GOT3 (cell line): ENCODE data around the gene MUS81.

Experiments used
- DNase-seq: peaks from one replicate; lab custom pipeline; 2025; ENCODE audit warnings: mixed read lengths; lab: John Stamatoyannopoulos, UW

The MUS81 gene

DNA sequence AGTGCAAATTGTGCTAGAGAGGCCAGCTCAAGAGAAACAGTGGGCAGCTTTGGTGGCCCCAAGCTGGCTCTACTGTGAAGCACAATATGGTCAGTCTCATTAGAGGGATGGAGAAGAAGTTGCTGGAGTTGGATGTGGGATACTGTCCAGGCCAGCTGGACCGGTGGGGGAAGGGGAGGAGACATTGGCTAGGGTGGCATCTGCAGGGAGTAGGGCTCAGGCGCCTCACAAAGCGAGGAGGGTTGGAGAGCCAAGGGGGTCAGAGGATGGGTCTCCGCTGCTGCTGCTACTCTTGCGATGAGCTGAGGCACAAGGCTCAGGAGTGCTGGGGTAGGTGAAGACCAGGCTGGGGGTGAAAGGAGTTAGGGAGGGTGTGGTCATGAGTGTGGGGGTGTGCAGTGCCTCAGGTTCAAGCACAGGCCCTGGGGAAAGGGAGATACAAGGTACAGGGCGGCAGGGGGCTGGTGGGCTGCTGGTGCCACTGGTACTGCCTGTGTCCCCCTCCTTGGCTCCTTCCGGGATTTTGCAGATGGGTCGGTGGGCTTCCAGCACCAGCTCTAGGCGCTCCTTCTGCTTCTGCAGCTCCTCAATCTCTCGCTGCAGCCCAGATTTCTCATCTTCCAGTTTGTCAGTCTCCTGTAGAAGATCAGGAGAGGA, 32.6 kb downstream of the MUS81 start:
- DNase-seq = no peak

DNA sequence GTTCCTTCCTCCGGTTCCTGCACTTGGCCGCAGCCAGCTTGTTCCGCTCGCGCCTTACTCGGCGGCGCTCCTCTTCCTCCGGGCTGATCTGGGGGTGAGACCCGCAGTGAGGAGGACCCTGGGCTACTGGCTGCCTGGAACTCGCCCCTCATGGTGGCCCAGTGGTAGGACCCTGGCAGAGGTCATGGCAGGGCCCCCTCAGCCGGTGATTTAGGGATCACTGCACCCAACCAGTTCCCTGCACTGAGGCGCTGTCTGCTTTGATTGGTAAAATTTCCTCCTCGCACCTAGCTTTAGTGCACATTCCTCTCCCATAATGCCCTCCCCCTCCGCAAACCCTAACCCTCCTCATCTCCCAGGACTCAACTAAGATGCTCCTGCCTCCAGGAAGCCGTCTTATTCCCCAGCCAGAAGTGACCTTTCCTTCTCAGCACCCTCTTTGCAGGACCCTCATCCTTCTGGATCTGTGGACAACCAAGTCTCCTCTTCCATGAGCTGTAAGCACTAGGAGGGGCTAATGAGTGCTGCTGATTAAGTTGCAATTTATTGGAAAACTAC, 33.9 kb downstream of the MUS81 start:
- DNase-seq = no peak

DNA sequence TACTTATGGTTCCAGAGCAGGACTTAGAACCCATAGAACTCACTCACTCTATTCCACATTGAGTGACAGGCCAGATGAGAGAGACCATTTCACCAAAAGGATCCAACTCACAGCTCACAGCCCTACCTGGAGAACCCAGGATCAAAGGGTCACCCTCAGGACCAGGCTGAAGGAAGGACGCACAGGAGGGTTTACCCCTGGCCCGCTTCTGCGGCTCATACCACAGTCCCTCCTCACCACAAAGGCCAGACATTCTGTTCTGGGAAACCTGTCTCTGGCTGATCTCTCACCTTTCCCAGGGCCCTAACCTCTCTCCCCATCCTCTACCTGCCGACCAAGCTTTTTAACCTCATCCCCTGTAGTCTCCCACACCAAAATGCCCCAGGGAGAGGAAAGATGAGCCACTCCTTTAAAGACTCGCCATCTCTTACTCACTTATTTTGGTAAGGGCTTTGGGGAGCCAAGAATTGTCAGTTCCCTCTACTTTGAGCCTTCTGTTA, 35.3 kb downstream of the MUS81 start:
- DNase-seq = no peak

DNA sequence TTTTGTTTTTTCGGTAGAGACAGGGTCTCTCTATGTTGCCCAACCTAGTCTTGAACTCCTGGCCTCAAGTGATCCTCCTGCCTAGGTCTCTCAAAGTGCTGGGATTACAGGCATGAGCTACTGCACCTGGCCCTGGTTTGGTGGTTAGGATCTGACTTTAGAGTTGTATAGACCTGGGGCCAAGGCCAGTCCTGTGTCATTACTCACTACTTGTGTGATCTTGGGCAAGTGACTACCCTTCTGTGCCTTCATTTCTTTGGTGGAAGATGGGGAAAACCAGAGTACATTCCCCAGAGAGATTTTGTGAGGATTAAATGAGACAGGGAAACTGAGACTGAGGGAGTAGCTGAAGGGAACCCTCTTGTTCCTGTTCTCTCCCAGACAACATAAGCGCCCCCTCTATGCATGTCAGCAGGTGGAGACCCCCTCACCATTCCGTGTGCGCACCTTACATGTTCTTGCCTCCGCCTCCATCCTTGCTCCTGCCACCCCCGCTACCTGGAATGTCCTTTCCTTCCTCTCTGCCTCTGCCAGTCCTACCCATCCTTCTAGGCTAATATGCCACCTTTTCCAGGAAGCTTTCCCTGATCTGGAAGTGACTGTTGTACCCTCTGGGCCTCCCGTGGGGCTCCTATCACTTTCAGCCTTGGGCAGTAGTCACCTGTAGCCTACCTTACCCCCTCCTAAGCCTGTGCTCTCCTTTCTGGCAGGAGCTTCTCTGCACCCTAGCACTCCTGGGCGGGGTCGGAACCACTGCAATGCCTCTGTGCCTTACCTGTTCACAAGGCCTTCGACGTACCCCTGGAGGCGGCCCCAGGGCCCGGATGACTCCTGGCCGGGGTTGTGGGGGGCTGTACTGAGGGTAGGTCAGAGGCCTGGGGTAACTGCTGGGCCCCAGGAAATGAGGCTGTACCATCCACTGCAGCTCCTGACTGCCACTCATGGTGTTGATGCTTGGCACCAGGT, 36.1 kb downstream of the MUS81 start:
- DNase-seq = no peak

DNA sequence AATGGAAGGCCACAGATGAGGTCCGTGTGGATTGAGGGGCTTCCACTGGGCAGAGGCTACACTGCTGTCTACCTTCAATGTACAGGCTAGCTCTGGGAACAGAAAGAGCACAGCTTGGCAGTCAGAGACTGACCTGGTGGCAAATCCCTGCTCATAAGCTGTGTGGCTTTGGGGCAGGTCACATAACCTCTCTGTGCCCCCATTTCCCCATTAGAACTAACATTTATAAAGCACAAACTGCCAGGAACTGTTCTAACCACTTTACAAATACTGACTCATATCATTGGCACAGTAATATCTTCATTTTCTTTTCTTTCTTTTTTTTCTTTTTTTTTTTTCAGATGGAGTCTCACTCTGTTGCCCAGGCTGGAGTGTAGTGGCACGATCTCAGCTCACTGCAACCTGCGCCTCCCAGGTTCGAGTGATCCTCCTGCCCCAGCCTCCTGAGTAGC, 36.8 kb downstream of the MUS81 start:
- DNase-seq = no peak

DNA sequence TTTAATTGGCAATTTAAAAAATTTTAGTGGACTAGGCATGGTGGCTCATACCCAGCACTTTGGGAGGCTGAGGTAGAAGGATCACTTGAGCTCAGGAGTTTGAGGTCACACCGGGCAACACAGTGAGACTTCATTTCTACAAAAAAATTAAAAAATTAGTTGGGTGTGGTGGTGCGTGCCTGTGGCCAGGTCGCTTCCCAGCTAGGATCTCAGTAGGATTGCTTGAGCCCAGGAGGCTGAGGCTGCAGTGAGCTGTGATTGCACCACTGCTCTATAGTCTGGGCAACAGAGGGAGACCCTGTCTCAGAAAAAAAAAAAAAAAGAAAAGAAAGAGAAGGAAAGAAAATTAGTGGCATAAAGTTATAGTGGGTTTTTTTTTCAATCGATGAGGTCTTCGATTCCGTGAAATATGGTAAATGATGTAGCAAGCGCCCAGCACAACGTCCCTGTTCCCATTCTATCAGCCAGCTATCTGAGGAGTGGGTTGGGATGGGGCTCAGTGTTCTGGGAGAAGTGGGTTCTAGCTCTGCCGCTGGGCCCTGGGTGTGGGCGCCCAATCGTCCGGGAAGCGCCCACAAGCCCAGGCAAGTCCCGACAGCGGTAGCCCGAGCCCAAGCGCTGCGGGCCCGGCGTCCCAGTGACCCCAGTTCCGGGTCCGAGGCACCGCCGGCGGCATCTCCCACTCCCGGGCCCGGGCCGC, 38.6 kb downstream of the MUS81 start:
- no peak for DNase-seq

DNA sequence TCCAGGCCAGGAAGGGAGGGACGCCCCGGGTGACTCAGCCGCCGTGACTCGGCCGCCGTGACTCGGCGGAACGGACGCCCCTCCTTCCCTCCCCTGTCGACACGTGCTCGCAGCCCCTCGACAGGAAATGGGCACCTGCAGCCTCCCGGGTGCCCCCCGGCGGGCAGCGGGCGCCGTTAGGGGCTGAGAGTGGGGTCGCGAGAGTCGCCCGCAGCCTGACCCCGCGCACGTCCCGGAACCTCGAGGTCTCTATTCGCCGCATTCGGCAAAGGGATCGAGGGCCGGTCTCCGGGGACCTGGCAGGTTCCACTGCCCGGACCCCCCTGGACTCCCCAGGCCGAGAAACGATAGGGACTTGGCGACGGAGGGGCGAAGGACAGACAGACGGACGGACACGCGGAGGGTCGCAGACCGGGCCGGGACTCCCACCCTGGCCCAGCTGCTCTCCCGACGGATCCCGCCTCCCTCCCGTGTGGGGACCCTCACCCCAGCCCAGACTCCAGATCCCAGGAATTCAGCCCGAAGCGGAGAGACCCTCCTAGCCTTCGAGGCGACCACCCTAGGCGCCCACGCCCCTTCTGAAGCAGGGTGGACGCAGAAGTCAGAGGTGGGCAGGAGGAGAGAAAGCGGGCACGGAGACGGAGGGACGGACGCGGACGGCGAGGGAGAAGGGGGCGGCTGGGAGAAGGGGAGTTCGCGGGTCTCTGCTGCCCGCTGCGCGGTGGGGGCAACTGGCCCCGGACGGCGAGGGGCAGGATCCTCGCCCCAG, 39.3 kb downstream of the MUS81 start:
- no peak for DNase-seq

DNA sequence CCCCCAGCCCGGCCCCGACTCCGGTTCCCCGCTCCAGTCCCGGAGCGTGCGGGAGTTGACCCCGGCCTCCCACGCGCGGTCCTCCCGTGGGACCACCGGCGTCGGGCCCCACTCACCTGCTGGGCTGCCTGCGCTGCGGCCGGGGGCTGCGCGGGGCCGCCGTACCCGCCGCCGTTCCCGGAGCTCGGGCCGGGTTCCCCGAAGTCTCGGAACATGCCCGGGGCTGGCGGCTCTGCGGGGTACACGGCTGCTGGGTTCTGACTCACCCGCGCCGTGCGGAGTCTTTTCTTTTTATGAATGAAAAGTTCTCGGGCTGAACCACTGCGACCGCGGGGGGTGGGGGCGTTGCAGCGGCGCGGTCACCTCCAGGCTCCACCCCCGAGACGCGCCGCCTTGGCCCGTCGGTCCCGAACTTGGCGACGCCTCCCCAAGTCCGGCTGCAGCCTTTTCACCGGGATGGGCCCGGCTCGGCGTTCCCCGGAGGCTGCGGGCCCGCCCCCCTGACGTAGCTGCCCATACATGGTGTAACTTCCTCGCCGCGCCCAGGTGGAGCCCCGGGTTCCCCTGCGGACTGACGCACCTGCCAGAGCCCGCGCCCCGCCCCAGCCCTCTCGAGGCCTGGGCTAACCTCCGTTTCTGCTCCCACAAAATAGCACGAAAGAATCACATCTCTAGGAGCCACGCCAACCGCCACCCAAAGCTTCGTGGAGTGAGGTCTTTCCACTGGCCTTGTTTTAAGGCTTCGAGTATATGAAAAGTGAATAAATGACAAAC, 40.1 kb downstream of the MUS81 start, which contains the start of gene FOSL1:
FOSL1 (minus strand) TSS at position 264 of the 774 bp plus-strand sequence; CDS start at position 215, 49 bp downstream.
- peak; percentile 55 for DNase-seq

DNA sequence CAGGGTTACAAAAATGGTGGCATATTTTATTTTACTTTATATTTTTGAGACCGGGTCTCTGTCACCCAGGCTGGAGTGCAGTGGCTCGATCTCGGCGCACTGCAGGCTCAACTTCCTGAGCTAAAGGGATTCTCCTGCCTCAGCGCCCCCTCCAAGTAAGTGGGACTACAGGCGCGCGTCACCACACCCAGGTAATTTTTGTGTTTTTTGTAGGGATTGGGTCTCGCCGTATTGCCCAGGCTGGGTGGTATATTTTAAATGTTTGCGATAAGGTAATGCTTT, 40.6 kb downstream of the MUS81 start:
- DNase-seq = no peak

DNA sequence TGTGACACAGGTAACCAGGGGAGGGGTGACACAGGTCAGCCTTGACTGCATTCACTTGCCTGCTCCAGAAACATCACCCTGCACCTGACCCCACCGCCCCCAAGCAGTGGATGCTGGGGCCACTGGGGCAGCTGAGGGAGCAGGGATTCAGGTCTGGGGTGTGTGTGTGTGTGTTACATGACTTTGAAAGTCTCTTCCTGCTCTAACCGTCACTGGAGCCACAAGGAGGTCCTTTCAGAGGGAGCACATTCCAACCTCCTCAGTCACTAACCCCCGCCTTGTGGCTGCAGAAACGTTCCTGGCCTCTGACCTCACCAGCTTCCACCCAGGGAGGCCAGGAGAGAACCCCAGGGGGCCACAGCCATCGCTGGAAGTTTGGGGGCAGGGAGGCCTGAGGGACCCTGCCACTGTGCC, 42.8 kb downstream of the MUS81 start:
- DNase-seq = no peak

DNA sequence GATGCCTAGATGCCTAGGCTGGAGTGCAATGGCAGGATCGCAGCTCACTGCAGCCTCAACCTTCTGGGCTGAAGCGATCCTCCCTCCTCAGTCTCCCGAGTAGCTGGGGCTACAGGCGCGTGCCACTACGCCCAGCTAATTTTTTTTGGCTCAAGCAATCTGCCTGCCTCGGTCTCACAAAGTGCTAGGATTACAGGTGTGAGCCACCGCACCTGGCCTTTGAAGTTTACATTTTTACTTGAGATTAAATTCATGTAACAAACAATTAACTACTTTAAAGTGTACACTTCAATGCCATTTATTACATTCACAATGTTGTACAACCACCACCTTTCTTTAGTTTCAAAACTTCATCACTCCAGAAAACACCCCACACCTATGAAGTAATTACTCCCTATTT, 43.5 kb downstream of the MUS81 start:
- DNase-seq = no peak

DNA sequence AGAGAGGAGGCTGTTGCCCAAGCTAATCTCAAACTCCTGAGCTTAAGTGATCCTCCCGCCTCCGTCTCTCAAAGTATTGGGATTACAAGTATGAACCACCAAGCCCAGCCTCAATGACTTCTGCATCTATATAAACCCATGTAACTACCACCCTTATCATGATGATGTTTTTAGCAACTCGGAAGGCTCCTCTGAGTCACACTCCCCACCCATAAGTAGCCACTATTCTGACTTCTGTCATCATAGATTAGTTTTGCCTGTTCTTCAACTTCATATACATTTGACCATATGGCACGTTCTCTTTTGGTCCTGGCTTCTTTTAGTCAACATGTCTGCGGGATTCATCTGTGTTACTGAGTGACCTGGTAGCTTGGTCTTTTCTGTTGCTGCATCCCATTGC, 46.4 kb downstream of the MUS81 start:
- no peak for DNase-seq

DNA sequence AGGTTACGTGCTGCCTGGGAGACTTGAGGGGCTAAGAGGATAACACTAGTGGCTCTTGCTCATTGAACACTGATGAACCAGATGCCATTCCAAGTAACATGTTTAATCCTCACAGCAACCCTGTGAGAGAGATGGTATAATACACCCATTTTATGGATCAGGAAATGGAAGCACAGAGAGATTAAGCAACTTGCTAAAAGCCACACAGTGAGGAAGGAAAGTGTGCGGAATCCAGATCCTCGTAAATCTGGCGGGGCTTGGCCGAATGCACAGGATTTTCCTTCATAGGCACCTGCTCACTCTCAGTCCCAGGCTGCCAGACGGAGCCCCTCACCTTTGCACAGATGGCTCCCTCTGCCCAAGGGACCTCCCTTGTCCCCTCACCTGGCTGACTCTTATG, 47.6 kb downstream of the MUS81 start:
- no peak for DNase-seq

DNA sequence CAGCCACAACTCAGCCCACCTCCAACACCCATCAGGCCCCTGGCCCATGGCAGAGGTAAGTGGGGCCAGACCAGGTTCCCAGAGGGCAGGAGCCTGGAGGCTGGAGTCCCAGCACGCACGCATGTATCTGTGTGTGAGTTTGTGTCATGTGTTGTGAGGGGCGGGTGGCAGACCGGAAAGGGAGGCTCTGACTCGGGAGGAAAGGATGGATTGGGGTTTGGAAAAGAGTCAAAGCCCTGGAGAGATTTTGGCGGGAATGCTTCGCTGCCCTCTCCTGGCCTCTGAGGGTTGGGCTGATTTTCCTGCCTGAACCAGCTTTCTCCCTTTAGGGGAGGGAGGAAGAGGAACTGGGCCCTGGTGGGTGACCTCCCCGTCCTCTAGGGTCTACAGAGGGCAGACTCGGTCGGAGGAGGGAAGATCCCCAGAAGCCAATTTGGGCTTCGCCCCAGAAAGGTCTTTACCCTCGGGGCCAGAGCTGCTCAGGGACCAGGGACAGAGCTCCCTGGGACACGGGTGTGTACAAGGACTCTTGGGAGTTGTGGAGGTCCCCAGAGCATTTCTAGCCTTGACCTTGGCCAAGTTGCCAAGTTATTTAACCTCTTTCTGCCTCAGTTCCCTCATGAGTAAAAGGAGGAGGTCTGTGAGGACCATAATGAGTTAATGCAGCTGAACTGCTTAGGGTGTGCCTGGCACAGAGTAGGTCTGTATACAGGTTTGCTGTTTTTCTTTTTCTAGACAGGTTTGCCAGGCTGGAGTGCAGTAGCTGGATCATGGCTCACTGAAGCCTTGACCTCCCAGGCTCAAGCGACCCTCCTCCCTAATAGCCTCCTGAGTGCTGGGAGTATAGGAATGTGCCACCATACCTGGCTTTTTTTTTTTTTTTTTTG, 51.7 kb downstream of the MUS81 start:
- no peak for DNase-seq

DNA sequence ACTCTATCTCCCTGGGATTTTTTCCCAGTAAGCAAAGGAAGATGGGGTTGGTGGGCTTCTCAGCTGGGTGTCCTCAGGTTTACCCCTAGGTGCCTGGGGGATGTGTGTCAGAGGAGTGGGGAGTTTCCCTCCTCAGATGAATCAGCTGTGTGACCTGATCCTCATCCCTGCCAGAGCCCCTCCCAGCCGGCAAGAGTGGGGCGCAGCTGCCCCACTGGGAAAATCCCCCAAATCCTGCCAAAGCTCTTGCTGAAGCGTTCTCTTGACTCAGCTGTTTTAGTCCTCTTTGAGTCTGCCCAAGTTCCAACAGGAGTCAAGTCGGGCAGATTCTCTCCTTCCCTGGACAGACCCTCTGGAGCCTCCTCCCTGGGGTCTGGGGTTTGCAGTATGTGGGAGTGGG, 52.6 kb downstream of the MUS81 start:
- no peak for DNase-seq

DNA sequence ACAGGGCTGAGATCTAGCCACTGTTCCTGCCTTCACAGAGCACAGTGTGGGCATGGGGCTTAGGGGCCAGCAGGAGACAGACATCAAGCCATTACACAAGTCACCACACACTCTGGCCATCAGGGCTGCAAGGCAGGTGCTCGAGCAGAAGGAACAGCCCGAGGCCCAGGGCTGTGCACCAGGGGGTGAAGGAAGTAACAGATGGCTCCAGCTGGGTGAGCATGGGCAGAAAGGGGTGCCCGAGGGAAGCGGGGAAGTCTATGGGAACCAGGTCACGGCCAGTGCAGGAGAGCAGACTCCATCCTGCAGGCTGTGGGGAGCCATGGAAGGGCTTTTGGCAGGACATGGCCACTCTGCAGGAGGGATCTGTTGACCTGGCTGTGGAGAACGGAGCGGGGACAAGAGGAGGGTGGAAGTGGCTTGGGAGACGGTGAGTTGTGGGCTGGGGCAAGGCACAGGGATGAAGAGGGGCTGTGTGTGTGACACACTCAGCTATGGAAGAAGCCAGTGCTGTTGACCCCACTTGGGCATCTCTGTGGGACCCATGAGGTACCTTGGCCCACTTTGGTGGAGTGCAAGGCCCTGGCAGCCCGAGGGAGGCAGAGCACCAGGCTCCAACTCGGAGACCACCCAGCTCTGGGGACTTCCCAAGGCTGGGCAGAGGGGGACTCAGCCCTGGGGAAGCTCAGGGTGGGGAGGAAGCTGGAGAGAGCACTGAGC, 55.0 kb downstream of the MUS81 start:
- DNase-seq = no peak

DNA sequence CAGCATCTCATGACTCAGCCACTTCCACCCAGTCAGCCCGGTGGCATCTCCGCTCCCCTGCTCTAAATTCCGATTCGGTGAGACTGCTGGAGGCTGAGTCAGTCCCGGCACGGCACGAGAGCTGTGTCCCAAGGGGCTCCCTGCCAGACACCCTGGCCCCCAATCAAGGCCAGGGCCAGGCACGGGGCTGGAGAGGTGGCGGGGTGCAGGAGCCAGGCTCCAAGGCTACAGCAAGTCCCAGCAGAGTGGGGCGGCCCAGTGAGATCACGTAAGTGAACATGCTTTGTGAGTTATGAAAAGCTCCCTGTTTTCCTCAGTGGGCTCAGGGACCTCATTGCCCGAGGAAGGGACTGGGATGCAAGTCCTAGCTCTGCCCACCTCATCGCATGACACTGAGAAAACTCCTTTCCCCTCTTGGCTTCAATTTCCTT, 55.6 kb downstream of the MUS81 start:
- peak; percentile 69 for DNase-seq
